NCI-H345 (cell line): ENCODE measurements around the gene TCHH.

Source experiments
- DNase-seq: peaks from one replicate; lab custom pipeline; 2025; lab: John Stamatoyannopoulos, UW

TCHH gene

GRCh38 chr1:152067150-152067549 is 48.1 kb downstream of the TCHH start:
- DNase-seq = no peak

- DNase-seq = no peak
These were observed 53.3 kb downstream of the TCHH start for GRCh38 chr1:152061952-152062351.
